Neural cell (in vitro differentiated cells): ENCODE data around the gene MYOG. TPM values are rescaled to one million over a fixed set of nuclear protein-coding genes. Genes with fewer than 3 reads are reported as not detected.

Experiments
- H2AFZ ChIP-seq: fragments of 200-600, 300-800 bp; sonication (generic), shearing (Covaris generic); 2 replicates; pipeline ENCODE4 v1.6.0; 2014; ENCODE audit warnings: low read depth, mild to moderate bottlenecking, antibody characterized with exemption, low read length, moderate library complexity
- H3F3A ChIP-seq: fragments of 200-600 bp; shearing (Covaris generic); 2 replicates; pipeline ENCODE4 v1.6.1; 2016; ENCODE audit warnings: mild to moderate bottlenecking, moderate library complexity, mixed read lengths, antibody characterized with exemption, low read length; ENCODE audit not compliant: insufficient read depth, poor library complexity, severe bottlenecking
- H3K27ac ChIP-seq: fragments of 200-600, 300-800 bp; sonication (generic), shearing (Covaris generic); 2 replicates; pipeline ENCODE4 v1.5.1; 2014; ENCODE audit warnings: mild to moderate bottlenecking, low read length, moderate library complexity
- H3K27me3 ChIP-seq: fragments of 300-800, 200-600 bp; sonication (generic), shearing (Covaris generic); 2 replicates; pipeline ENCODE4 v1.6.0; 2014; ENCODE audit warnings: mild to moderate bottlenecking, low read depth, low read length, moderate library complexity; ENCODE audit not compliant: insufficient read depth
- H3K36me3 ChIP-seq: fragments of 300-800, 200-600 bp; sonication (generic), shearing (Covaris generic); 2 replicates; pipeline ENCODE4 v1.5.1; 2014; ENCODE audit warnings: mild to moderate bottlenecking, antibody characterized with exemption, low read length, moderate library complexity; ENCODE audit not compliant: insufficient read depth
- H3K4me2 ChIP-seq: fragments of 300-800, 200-600 bp; sonication (generic), shearing (Covaris generic); 2 replicates; pipeline ENCODE4 v1.6.0; 2014; ENCODE audit warnings: mild to moderate bottlenecking, low read length
- H3K4me3 ChIP-seq: fragments of 300-800, 200-600 bp; sonication (generic), shearing (Covaris generic); 2 replicates; pipeline ENCODE4 v1.5.1; 2014; ENCODE audit warnings: mild to moderate bottlenecking, low read length, moderate library complexity
- H3K79me2 ChIP-seq: fragments of 200-600 bp; shearing (Covaris generic); replicated peaks from 2 replicates; pipeline ENCODE4 v1.6.0; 2014; ENCODE audit warnings: mild to moderate bottlenecking, low read length, moderate library complexity; ENCODE audit not compliant: insufficient read depth
- H3K9ac ChIP-seq: fragments of 300-800, 200-600 bp; sonication (generic), shearing (Covaris generic); 2 replicates; pipeline ENCODE4 v1.6.1; 2016; ENCODE audit warnings: mild to moderate bottlenecking, low read length, mixed read lengths
- H3K9me2 ChIP-seq: fragments of 200-600 bp; shearing (Covaris generic); 2 replicates; pipeline ENCODE4 v1.6.1; 2016; ENCODE audit warnings: mild to moderate bottlenecking, low read length, mixed read lengths; ENCODE audit not compliant: insufficient read depth
- H3K9me3 ChIP-seq: fragments of 200-600, 300-800 bp; sonication (generic), shearing (Covaris generic); 2 replicates; pipeline ENCODE4 v1.6.1; 2016; ENCODE audit warnings: mild to moderate bottlenecking, mixed run types, low read length, moderate library complexity, mixed read lengths
- H4K20me1 ChIP-seq: fragments of 200-600 bp; shearing (Covaris generic); 2 replicates; pipeline ENCODE4 v1.6.1; 2016; ENCODE audit warnings: mild to moderate bottlenecking, mixed run types; ENCODE audit not compliant: insufficient read depth
- CTCF ChIP-seq: fragments of 450-650 bp; IDR thresholded peaks from 2 replicates; pipeline ENCODE4 v1.5.1; 2014; ENCODE audit warnings: antibody characterized with exemption, mild to moderate bottlenecking, moderate library complexity; ENCODE audit not compliant: poor library complexity, severe bottlenecking
- EP300 ChIP-seq: fragments of 450-650 bp; conservative IDR thresholded peaks from 2 replicates; pipeline ENCODE4 v1.6.1; 2014; ENCODE audit warnings: antibody characterized with exemption, mild to moderate bottlenecking, moderate library complexity; ENCODE audit not compliant: poor library complexity, severe bottlenecking
- EZH2 ChIP-seq: fragments of 200-600, 300-800 bp; shearing (Covaris generic), sonication (generic); IDR thresholded peaks from 2 replicates; pipeline ENCODE4 v1.6.1; 2014; ENCODE audit warnings: antibody characterized with exemption, low read length, borderline replicate concordance, mild to moderate bottlenecking; ENCODE audit not compliant: insufficient read depth, poor library complexity, severe bottlenecking
- MXI1 ChIP-seq: fragments of 450-650 bp; conservative IDR thresholded peaks from 2 replicates; pipeline ENCODE4 v1.6.1; 2014; ENCODE audit warnings: antibody characterized with exemption, mild to moderate bottlenecking; ENCODE audit not compliant: poor library complexity, severe bottlenecking
- POLR2AphosphoS5 ChIP-seq: IDR thresholded peaks from 2 replicates; pipeline ENCODE4 v1.6.1; 2012
- RAD21 ChIP-seq: fragments of 450-650 bp; conservative IDR thresholded peaks from 2 replicates; pipeline ENCODE4 v1.6.1; 2014; ENCODE audit warnings: antibody characterized with exemption, mild to moderate bottlenecking, moderate library complexity
- REST ChIP-seq: IDR thresholded peaks from 2 replicates; pipeline ENCODE4 v1.6.1; 2012; ENCODE audit warnings: borderline replicate concordance
- SMC3 ChIP-seq: fragments of 450-650 bp; conservative IDR thresholded peaks from 2 replicates; pipeline ENCODE4 v1.6.1; 2014; ENCODE audit warnings: antibody characterized with exemption, mild to moderate bottlenecking, moderate library complexity; ENCODE audit not compliant: poor library complexity
- TAF1 ChIP-seq: IDR thresholded peaks from 2 replicates; pipeline ENCODE4 v1.6.1; 2012; ENCODE audit warnings: low read depth
- polyA plus RNA-seq: library from polyadenylated mRNA; depleted of rRNA; stranded (reverse); fragments of >200 nt; gene quantifications from 2 replicates; pipeline ENCODE4 v1.2.3, GENCODE V29; 2014

The MYOG gene
- polyA plus RNA-seq, 1 donor from 2014 or later: not detected

- Histone ChIP-seq H3K79me2 (no peaks in the 10 kb centered on the region), H3K27me3 (no peaks in the 10 kb centered on the region), H3K4me2 (no peak overlapping the region)
Observed at GRCh38 chr1:203091761-203092330, 6.0 kb upstream of the MYOG start.

GRCh38 chr1:203091199-203091477 lies 5.3 kb upstream of the MYOG start:
- no peak overlapping the region for H3K9ac ChIP-seq
- TF ChIP-seq MXI1 (no peak), RAD21 (no peak), EZH2 (no peak), CTCF (no peak), SMC3 (no peak), REST (no peak)

More at GRCh38 chr1:203091761-203092330, 6.0 kb upstream of the MYOG start:
- Histone ChIP-seq H3K9me3 (peaks cover 6% of the 10 kb centered on the region), H2AFZ (no peak overlapping the region), H3K36me3 (no peaks in the 10 kb centered on the region), H3K9me2 (no peaks in the 10 kb centered on the region), H3K27ac (no peak overlapping the region), H4K20me1 (no peaks in the 10 kb centered on the region), H3K9ac (no peak overlapping the region), H3K4me3 (no peak overlapping the region), H3F3A (no peaks in the 10 kb centered on the region)
- no peak for TF ChIP-seq RAD21
- TF ChIP-seq TAF1: no peak
- no peak for TF ChIP-seq SMC3
- TF ChIP-seq REST: no peak
- no peak for TF ChIP-seq MXI1
- no peak for TF ChIP-seq EZH2
- TF ChIP-seq EP300: no peak
- TF ChIP-seq POLR2AphosphoS5: no peak
- no peak for TF ChIP-seq CTCF

More at GRCh38 chr1:203091199-203091477, 5.3 kb upstream of the MYOG start:
- Histone ChIP-seq H4K20me1 (no peaks in the 10 kb centered on the region), H2AFZ (no peak overlapping the region), H3K4me3 (no peak overlapping the region), H3K4me2 (no peak overlapping the region), H3F3A (no peaks in the 10 kb centered on the region), H3K36me3 (no peaks in the 10 kb centered on the region), H3K27ac (no peak overlapping the region), H3K27me3 (no peaks in the 10 kb centered on the region), H3K79me2 (no peaks in the 10 kb centered on the region), H3K9me2 (no peaks in the 10 kb centered on the region), H3K9me3 (peaks cover 6% of the 10 kb centered on the region)
